ENCODE measurements around the gene MCHR2. TPM values are rescaled to one million over a fixed set of nuclear protein-coding genes. Genes with fewer than 3 reads are reported as not detected.
A peak's percentile ranks its signal among the peaks of the same experiment; 100 is the strongest.
"Not testable (repeated sequence)": the region's sequence is repeated elsewhere in the genome, so short reads cannot be mapped to it uniquely, and the experiment has no call there.

MCHR2 gene, protein sequence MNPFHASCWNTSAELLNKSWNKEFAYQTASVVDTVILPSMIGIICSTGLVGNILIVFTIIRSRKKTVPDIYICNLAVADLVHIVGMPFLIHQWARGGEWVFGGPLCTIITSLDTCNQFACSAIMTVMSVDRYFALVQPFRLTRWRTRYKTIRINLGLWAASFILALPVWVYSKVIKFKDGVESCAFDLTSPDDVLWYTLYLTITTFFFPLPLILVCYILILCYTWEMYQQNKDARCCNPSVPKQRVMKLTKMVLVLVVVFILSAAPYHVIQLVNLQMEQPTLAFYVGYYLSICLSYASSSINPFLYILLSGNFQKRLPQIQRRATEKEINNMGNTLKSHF
- total RNA-seq (not detected in 2 replicates), polyA plus RNA-seq (not detected in 2 replicates), polyA minus RNA-seq (not detected in 2 replicates), Bru-seq, nascent RNA (percentile 1 among the genes with signal in this experiment), BruChase-seq, experiment 1, labeled RNA remaining after a 6-hour chase (not detected), BruChase-seq, experiment 2, labeled RNA remaining after a 2-hour chase (percentile 3 among the genes with signal in this experiment)
- polyA plus RNA-seq (2011; cell fraction: cytosol; rRNA removed) = not detected in 2 replicates
- not detected in 2 replicates for polyA plus RNA-seq (2011; cell fraction: nucleus; rRNA removed)
- not detected in 2 replicates for polyA plus RNA-seq (2012)
- not detected for polyA minus RNA-seq (2011; cell fraction: cytosol; rRNA and poly(A)+ RNA removed)
- not detected in 2 replicates for polyA minus RNA-seq (2011; cell fraction: nucleus; rRNA and poly(A)+ RNA removed)
- long read RNA-seq = 0 reads

- DNase-seq (ENCODE audit: low read depth, low spot score) (no peak), FAIRE-seq (no peak)
- H3K4me3 ChIP-seq (replicated peaks in 1 of 3; ENCODE audit: insufficient read depth in 1 of 3, low read depth in 1 of 3, low read length in 3 of 3) = no peak within 1 kb of the TSS
- H3K9me1 ChIP-seq (replicated peaks; ENCODE audit: control insufficient read depth, extremely low read depth, insufficient read depth, low read length) = no peaks in the 10 kb centered on the region
- no peak for TF ChIP-seq POLR2A (IDR thresholded peaks at IDR 0.05; ENCODE audit: low read depth, low read length)
- peak; percentile 76 for TF ChIP-seq EZH2 (IDR thresholded peaks at IDR 0.05; ENCODE audit: borderline replicate concordance, low read depth, low read length, severe bottlenecking)
- no peaks in the 10 kb centered on the region for H3K4me1 ChIP-seq (ENCODE audit: control insufficient read depth, extremely low read depth, insufficient read depth, low read length)
- H3K27ac ChIP-seq (ENCODE audit: insufficient read depth, low read depth, low read length) = no peak within 1 kb of the TSS
- POLR2A ChIA-PET = no interaction called here
- intact Hi-C loops (cut with micrococcal nuclease) (no loop called here), dilution Hi-C loops (cut with MboI; ENCODE audit: extremely low pct_ligation_motif_present, low sequenced_read_pairs) (no loop called here)
- no peak within 1 kb of the TSS for H3K9ac ChIP-seq (replicated peaks; ENCODE audit: extremely low read depth, insufficient read depth, low read length)
- CTCF ChIA-PET = interaction anchor here (2.1 kb wide), 1 partner anchor 8 kb away, joined by 12 read pairs; no protein-coding TSS in a partner anchor
- H3K27me3 ChIP-seq (ENCODE audit: control insufficient read depth in 2 of 2, insufficient read depth in 2 of 2, low read length in 2 of 2) = peaks cover 24 to 51% of the 10 kb centered on the region in 2 experiments
- no TSS peak for BruUV-seq (replicated peaks)
- H3K79me2 ChIP-seq (ENCODE audit: control insufficient read depth, insufficient read depth, low read length) = no peaks in the 10 kb centered on the region
- no peak within 1 kb of the TSS for H3K4me2 ChIP-seq (ENCODE audit: insufficient read depth, low read length)
- H3K9me3 ChIP-seq (replicated peaks; ENCODE audit: control insufficient read depth, insufficient read depth, low read length) = no peaks in the 10 kb centered on the region
- no peaks in the 10 kb centered on the region for H4K20me1 ChIP-seq (replicated peaks; ENCODE audit: control insufficient read depth, extremely low read depth, insufficient read depth, low read length)
- peak within 1 kb of the TSS; percentile 24 for H2AFZ ChIP-seq (ENCODE audit: low read depth, low read length)
- H3K36me3 ChIP-seq (ENCODE audit: control insufficient read depth in 2 of 2, extremely low read depth in 1 of 2, insufficient read depth in 2 of 2, low read length in 2 of 2) = no peaks in the 10 kb centered on the region
Measured at GRCh38 chr6:99993533-99994251, at the start of gene MCHR2. Gene MCHR2 (minus strand): TSS chr6:99994223. CDS start chr6:99956147, 38,076 bp downstream.

- CTCF ChIA-PET; POLR2A ChIA-PET; H3K9me1 ChIP-seq (replicated peaks; ENCODE audit: control insufficient read depth, extremely low read depth, insufficient read depth, low read length); H3K4me1 ChIP-seq (ENCODE audit: control insufficient read depth, extremely low read depth, insufficient read depth, low read length); H3K36me3 ChIP-seq (ENCODE audit: control insufficient read depth in 2 of 2, extremely low read depth in 1 of 2, insufficient read depth in 2 of 2, low read length in 2 of 2); H3K27ac ChIP-seq (ENCODE audit: insufficient read depth, low read depth, low read length); H3K4me3 ChIP-seq (replicated peaks in 1 of 3; ENCODE audit: insufficient read depth in 1 of 3, low read depth in 1 of 3, low read length in 3 of 3); DNase-seq (ENCODE audit: low read depth, low spot score); BruUV-seq (replicated peaks); dilution Hi-C loops (cut with MboI; ENCODE audit: extremely low pct_ligation_motif_present, low sequenced_read_pairs); H4K20me1 ChIP-seq (replicated peaks; ENCODE audit: control insufficient read depth, extremely low read depth, insufficient read depth, low read length); FAIRE-seq; intact Hi-C loops (cut with micrococcal nuclease); H3K79me2 ChIP-seq (ENCODE audit: control insufficient read depth, insufficient read depth, low read length); H3K4me2 ChIP-seq (ENCODE audit: insufficient read depth, low read length); H3K9me3 ChIP-seq (replicated peaks; ENCODE audit: control insufficient read depth, insufficient read depth, low read length); H3K27me3 ChIP-seq (ENCODE audit: control insufficient read depth in 2 of 2, insufficient read depth in 2 of 2, low read length in 2 of 2); H3K9ac ChIP-seq (replicated peaks; ENCODE audit: extremely low read depth, insufficient read depth, low read length); H2AFZ ChIP-seq (ENCODE audit: low read depth, low read length): not testable (repeated sequence)
Measured at GRCh38 chr6:100038546-100038945, 44.5 kb upstream of the MCHR2 start.

Data from endothelial cell of umbilical vein (primary cell).